MM.1S (cell line): ENCODE data around the gene BSN.

Experiments
- DNase-seq: peaks from one replicate; pipeline ENCODE4 v3.0.0-alpha.2; 2015
- H2AFZ ChIP-seq: fragments of 300-600 bp; sonication (generic); 2 replicates; pipeline ENCODE4 v1.6.0; 2016; ENCODE audit warnings: antibody characterized with exemption, low read length
- H3F3A ChIP-seq: fragments of 300-600 bp; sonication (generic); 2 replicates; pipeline ENCODE4 v1.6.1; 2016; ENCODE audit warnings: mild to moderate bottlenecking, antibody characterized with exemption, low read length, moderate library complexity, mixed read lengths; ENCODE audit not compliant: insufficient read depth
- H3K27ac ChIP-seq: fragments of 300-600 bp; sonication (generic); 2 replicates; pipeline ENCODE4 v1.5.1; 2016; ENCODE audit warnings: mild to moderate bottlenecking, low read length
- H3K27me3 ChIP-seq: fragments of 300-600 bp; sonication (generic); replicated peaks from 2 replicates; pipeline ENCODE4 v1.6.0; 2016; ENCODE audit warnings: low read length; ENCODE audit not compliant: insufficient read depth
- H3K36me3 ChIP-seq: fragments of 300-600 bp; sonication (generic); replicated peaks from 2 replicates; pipeline ENCODE4 v1.6.1; 2016; ENCODE audit warnings: mild to moderate bottlenecking, low read length, mixed read lengths; ENCODE audit not compliant: insufficient read depth
- H3K4me1 ChIP-seq: fragments of 300-600 bp; sonication (generic); 2 replicates; pipeline ENCODE4 v1.6.1; 2016; ENCODE audit warnings: low read length, mixed read lengths
- H3K4me2 ChIP-seq: fragments of 300-600 bp; sonication (generic); 2 replicates; pipeline ENCODE4 v1.6.0; 2016; ENCODE audit warnings: low read depth, low read length
- H3K4me3 ChIP-seq: fragments of 300-600 bp; sonication (generic); 2 replicates; pipeline ENCODE4 v1.5.1; 2016; ENCODE audit warnings: low read length, mixed read lengths
- H3K79me2 ChIP-seq: fragments of 300-600 bp; sonication (generic); 2 replicates; pipeline ENCODE4 v1.6.1; 2016; ENCODE audit warnings: mixed run types, low read length, mixed read lengths
- H3K9ac ChIP-seq: fragments of 300-600 bp; sonication (generic); 2 replicates; pipeline ENCODE4 v1.6.1; 2016; ENCODE audit warnings: low read length, mixed read lengths
- H3K9me2 ChIP-seq: fragments of 300-600 bp; sonication (generic); replicated peaks from 2 replicates; pipeline ENCODE4 v1.6.1; 2016; ENCODE audit warnings: mild to moderate bottlenecking, low read length, mixed read lengths; ENCODE audit not compliant: insufficient read depth
- H3K9me3 ChIP-seq: fragments of 300-600 bp; sonication (generic); replicated peaks from 2 replicates; pipeline ENCODE4 v1.6.1; 2016; ENCODE audit warnings: mild to moderate bottlenecking, low read length, mixed read lengths; ENCODE audit not compliant: insufficient read depth
- H4K20me1 ChIP-seq: fragments of 300-600 bp; sonication (generic); 2 replicates; pipeline ENCODE4 v1.6.1; 2016; ENCODE audit warnings: mild to moderate bottlenecking, low read length, moderate library complexity, mixed read lengths; ENCODE audit not compliant: insufficient read depth
- CTCF ChIP-seq: fragments of 300-600 bp; sonication (generic); IDR thresholded peaks from 2 replicates; pipeline ENCODE4 v1.5.1; 2016; ENCODE audit warnings: antibody characterized with exemption, low read length, mixed read lengths
- EZH2phosphoT487 ChIP-seq: fragments of 300-600 bp; sonication (generic); IDR thresholded peaks from 2 replicates; pipeline ENCODE4 v1.6.1; 2018; ENCODE audit warnings: antibody characterized with exemption, low read length

The BSN gene

GRCh38 chr3:49719214-49719884, 165.1 kb downstream of the BSN start, which contains the start of gene AMIGO3:
TSS of gene AMIGO3 (minus strand) at chr3:49719684. CDS start at chr3:49719465, 219 bp downstream.
- peaks cover 29% of the 10 kb centered on the region for H3K79me2 ChIP-seq
- no peaks in the 10 kb centered on the region for H4K20me1 ChIP-seq
- TF ChIP-seq EZH2phosphoT487: no peak
- TF ChIP-seq CTCF: peak; percentile 30
- no peak within 1 kb of the TSS for H3K27ac ChIP-seq
- no peak within 1 kb of the TSS for H2AFZ ChIP-seq
- no peak within 1 kb of the TSS for H3K9ac ChIP-seq
- H3K4me3 ChIP-seq: no peak within 1 kb of the TSS
- H3K36me3 ChIP-seq: no peaks in the 10 kb centered on the region
- no peaks in the 10 kb centered on the region for H3K9me2 ChIP-seq
- H3K27me3 ChIP-seq: no peaks in the 10 kb centered on the region
- H3K9me3 ChIP-seq: no peaks in the 10 kb centered on the region
- peak; percentile 80 for DNase-seq
- H3K4me1 ChIP-seq: peaks cover 5% of the 10 kb centered on the region
- H3F3A ChIP-seq: peaks cover 6% of the 10 kb centered on the region; the same call in 1 of the 2 replicates
- H3K4me2 ChIP-seq: peak within 1 kb of the TSS; percentile 41; the same call in 1 of the 2 replicates
